ENCODE results near the gene PPIF. TPM values are rescaled to one million over a fixed set of nuclear protein-coding genes. Genes with fewer than 3 reads are reported as not detected.
A peak's percentile ranks its signal among the peaks of the same experiment; 100 is the strongest.

Gene PPIF
- total RNA-seq, 4 donors from 2014 or later, result 39.1 to 82.1 (median 67.9) TPM

DNA sequence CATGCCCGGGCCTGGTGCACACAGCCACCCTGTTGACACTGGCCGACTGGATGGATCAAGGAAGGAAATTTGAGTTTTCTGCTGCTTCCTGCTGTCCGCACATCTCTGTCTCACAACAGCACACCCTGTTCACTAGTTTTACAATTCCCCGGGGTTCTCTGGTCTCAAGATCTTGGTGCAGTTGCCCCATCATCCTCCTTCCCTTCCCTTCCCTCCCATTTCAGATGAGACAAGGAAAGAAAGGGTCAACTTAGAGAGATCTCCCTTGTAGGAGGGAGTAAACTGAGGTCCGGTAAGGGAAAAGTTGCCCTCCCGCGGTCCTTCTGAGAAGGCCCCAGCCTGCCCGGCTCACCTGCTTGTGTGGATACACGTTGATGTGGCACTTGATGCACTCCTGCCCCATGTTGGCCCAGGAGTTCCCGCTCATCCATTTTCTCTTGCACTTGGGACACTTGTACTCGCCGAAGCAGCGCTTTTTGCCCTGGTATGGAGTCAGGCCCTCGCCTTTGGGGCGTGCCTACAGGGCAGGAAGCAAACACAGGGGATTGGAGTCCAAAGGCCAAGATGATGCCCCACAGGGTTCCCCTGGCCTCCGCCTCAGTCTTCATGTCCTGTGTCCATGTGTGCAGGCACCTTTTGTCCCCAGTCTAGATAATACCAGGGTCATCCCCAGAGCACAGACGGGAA lies 46.8 kb downstream of the PPIF start:
- ATAC-seq, result no peak
- Histone ChIP-seq H3K36me3 (peaks cover 0 to 7% of the 10 kb centered on the region in 2 donors), H3K27ac (peak overlapping the region in 1 of 4 donors; percentile 33), H3K4me3 (no peak overlapping the region), H3K9me3 (no peaks in the 10 kb centered on the region), H3K4me1 (peaks cover 42 to 43% of the 10 kb centered on the region in 2 donors), H3K27me3 (no peaks in the 10 kb centered on the region)
- in situ Hi-C loops (cut with MboI; ENCODE audit: low sequenced_read_pairs in 4 of 4), result no loop called here
- intact Hi-C loops (cut with DNase I; ENCODE audit: low total_unique reads), result no loop called here
- no peak for TF ChIP-seq POLR2A (IDR thresholded peaks at IDR 0.05)
- TF ChIP-seq, protein P1, sequence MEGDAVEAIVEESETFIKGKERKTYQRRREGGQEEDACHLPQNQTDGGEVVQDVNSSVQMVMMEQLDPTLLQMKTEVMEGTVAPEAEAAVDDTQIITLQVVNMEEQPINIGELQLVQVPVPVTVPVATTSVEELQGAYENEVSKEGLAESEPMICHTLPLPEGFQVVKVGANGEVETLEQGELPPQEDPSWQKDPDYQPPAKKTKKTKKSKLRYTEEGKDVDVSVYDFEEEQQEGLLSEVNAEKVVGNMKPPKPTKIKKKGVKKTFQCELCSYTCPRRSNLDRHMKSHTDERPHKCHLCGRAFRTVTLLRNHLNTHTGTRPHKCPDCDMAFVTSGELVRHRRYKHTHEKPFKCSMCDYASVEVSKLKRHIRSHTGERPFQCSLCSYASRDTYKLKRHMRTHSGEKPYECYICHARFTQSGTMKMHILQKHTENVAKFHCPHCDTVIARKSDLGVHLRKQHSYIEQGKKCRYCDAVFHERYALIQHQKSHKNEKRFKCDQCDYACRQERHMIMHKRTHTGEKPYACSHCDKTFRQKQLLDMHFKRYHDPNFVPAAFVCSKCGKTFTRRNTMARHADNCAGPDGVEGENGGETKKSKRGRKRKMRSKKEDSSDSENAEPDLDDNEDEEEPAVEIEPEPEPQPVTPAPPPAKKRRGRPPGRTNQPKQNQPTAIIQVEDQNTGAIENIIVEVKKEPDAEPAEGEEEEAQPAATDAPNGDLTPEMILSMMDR (IDR thresholded peaks at IDR 0.05 in 4 of 5, conservative IDR thresholded peaks at IDR 0.05 in 1 of 5), result no peak
- peak in 1 of 2 donors; percentile 5 for DNase-seq

DNA sequence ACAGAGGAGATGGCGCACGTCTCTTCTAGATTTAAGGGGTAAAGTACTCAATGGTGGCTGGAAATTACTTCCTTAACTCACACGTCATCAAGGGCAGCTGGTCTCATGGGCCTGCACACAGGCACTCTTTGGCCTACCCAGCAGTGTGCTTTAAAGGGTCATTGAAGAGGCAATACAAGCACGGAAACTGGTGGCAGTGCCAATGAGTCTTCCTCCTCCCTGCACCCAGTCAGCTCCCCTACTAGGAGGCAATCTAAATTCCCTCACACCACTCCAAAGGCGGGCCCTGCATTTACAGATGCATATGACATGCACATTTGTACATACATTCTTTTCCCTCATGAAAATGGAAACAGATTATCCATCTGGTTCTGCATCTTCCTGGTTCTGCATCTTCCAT lies 47.4 kb downstream of the PPIF start:
- peak overlapping the region in 1 of 4 donors; percentile 33 for H3K27ac ChIP-seq
- no peak for TF ChIP-seq POLR2A (IDR thresholded peaks at IDR 0.05)
- TF ChIP-seq, protein P1 (IDR thresholded peaks at IDR 0.05 in 4 of 5, conservative IDR thresholded peaks at IDR 0.05 in 1 of 5), result no peak
- in situ Hi-C loops (cut with MboI; ENCODE audit: low sequenced_read_pairs in 4 of 4) (no loop called here), intact Hi-C loops (cut with DNase I; ENCODE audit: low total_unique reads) (loop anchor here (1.0 to 5.0 kb wide), 2 partner anchors 45 to 127 kb away; no protein-coding TSS in a partner anchor)
- H3K9me3 ChIP-seq, result no peaks in the 10 kb centered on the region
- no peak for ATAC-seq
- H3K4me1 ChIP-seq, result peaks cover 43 to 48% of the 10 kb centered on the region in 2 donors
- peaks cover 0 to 7% of the 10 kb centered on the region in 2 donors for H3K36me3 ChIP-seq
- DNase-seq, result no peak
- no peaks in the 10 kb centered on the region for H3K27me3 ChIP-seq
- no peak overlapping the region for H3K4me3 ChIP-seq

DNA sequence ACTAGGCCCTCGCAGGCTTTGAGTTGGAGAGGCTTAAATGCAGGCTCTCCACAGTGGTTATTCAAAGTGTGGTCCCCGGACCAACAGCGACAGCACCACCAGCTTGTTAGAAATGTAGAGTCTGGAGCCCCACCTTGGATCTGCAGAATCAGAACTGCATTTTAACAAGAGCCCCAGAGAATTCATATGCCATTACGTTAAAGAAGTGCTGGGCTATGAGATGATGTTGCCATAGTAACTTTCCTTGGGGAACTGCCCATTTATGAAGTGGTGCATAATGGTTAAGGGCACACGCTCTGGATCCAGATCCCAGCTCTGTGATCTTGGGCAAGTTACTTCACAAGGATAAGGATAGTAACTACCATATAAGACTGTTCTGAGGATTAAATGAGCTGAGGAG lies 49.3 kb downstream of the PPIF start:
- DNase-seq (no peak), ATAC-seq (peak in 1 of 2 donors; percentile 2)
- intact Hi-C loops (cut with DNase I; ENCODE audit: low total_unique reads), result loop anchor here (5.0 kb wide), 1 partner anchor 129 kb away; no protein-coding TSS in a partner anchor
- in situ Hi-C loops (cut with MboI; ENCODE audit: low sequenced_read_pairs in 4 of 4), result no loop called here
- Histone ChIP-seq H3K4me3 (no peak overlapping the region), H3K4me1 (peaks cover 43 to 47% of the 10 kb centered on the region in 2 donors), H3K27me3 (no peaks in the 10 kb centered on the region), H3K9me3 (no peaks in the 10 kb centered on the region), H3K27ac (peak overlapping the region; percentile 80 to 87 (median 84)), H3K36me3 (peaks cover 0 to 7% of the 10 kb centered on the region in 2 donors)
- TF ChIP-seq POLR2A (IDR thresholded peaks at IDR 0.05), result no peak
- TF ChIP-seq, protein P1 (IDR thresholded peaks at IDR 0.05 in 4 of 5, conservative IDR thresholded peaks at IDR 0.05 in 1 of 5), result no peak

DNA sequence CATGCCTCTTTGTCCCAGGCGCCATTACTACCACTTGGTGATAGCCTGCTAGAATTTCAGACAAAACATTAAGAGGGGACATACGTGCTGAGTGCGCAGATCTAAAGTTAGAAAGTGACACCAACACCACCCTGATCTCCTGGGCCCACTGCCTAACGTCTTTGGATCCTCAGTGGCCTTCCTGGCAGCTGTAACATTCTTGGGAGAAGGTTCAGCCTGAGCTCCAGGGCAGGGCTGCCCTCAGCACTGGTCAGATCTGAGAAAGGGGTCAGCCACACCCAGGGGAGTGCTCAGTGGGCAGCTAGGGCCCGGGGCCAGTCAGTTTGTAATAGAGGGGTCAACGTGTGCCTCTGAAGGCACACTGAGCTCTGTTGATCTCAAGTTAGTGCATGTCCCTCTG lies 49.8 kb downstream of the PPIF start:
- in situ Hi-C loops (cut with MboI; ENCODE audit: low sequenced_read_pairs in 4 of 4), result no loop called here
- H3K4me3 ChIP-seq, result no peak overlapping the region
- no peaks in the 10 kb centered on the region for H3K9me3 ChIP-seq
- peaks cover 0 to 7% of the 10 kb centered on the region in 2 donors for H3K36me3 ChIP-seq
- peaks cover 38 to 44% of the 10 kb centered on the region in 2 donors for H3K4me1 ChIP-seq
- intact Hi-C loops (cut with DNase I; ENCODE audit: low total_unique reads), result loop anchor here (5.0 kb wide), 1 partner anchor 130 kb away; no protein-coding TSS in a partner anchor
- no peaks in the 10 kb centered on the region for H3K27me3 ChIP-seq
- peak overlapping the region; percentile 80 to 87 (median 84) for H3K27ac ChIP-seq
- ATAC-seq (peak; percentile 80 to 85), DNase-seq (peak; percentile 79 to 89)
- peak in 1 of 2 donors; percentile 14 for TF ChIP-seq POLR2A (IDR thresholded peaks at IDR 0.05)
- TF ChIP-seq, protein P1 (IDR thresholded peaks at IDR 0.05 in 4 of 5, conservative IDR thresholded peaks at IDR 0.05 in 1 of 5), result no peak

Data from gastrocnemius medialis (tissue), 4 donors.